Mesenchymal stem cell (in vitro differentiated cells and primary cell): ENCODE measurements around the gene LTBP2.

Experiments used
- DNase-seq: peaks from one replicate; pipeline ENCODE4 v3.0.0-alpha.2; 2013
- H2AFZ ChIP-seq: one replicate; pipeline ENCODE4 v1.6.1; 2013; ENCODE audit warnings: low read depth, mild to moderate bottlenecking, control low read depth, inconsistent platforms, low read length, moderate library complexity
- H2AK5ac ChIP-seq: 2 replicates; pipeline ENCODE4 v1.6.1; 2013; ENCODE audit warnings: low read length, moderate library complexity, mild to moderate bottlenecking, inconsistent platforms; ENCODE audit not compliant: severe bottlenecking
- H2BK120ac ChIP-seq: one replicate; pipeline ENCODE4 v1.6.1; 2013; ENCODE audit warnings: low read depth, mild to moderate bottlenecking, inconsistent platforms, low read length, moderate library complexity
- H2BK12ac ChIP-seq, 2 experiments: one replicate each; pipeline ENCODE4 v1.6.1; 2013; ENCODE audit warnings: inconsistent platforms in 2 of 2, low read length in 2 of 2, mild to moderate bottlenecking in 2 of 2, moderate library complexity in 2 of 2, control low read depth in 1 of 2
- H2BK15ac ChIP-seq: one replicate; pipeline ENCODE4 v1.6.1; 2013; ENCODE audit warnings: mild to moderate bottlenecking, low read depth, inconsistent platforms; ENCODE audit not compliant: poor library complexity, severe bottlenecking
- H2BK5ac ChIP-seq: 2 replicates; pipeline ENCODE4 v1.6.1; 2013; ENCODE audit warnings: low read depth, mild to moderate bottlenecking, low read length, control low read depth, inconsistent platforms; ENCODE audit not compliant: poor library complexity, severe bottlenecking
- H3K14ac ChIP-seq, 2 experiments: one replicate each; pipeline ENCODE4 v1.6.1; 2013; ENCODE audit warnings: inconsistent platforms in 2 of 2, low read length in 2 of 2, control low read depth in 1 of 2, mild to moderate bottlenecking in 1 of 2, moderate library complexity in 1 of 2
- H3K18ac ChIP-seq, 2 experiments: one replicate each; pipeline ENCODE4 v1.6.1; 2013; ENCODE audit warnings: inconsistent platforms in 2 of 2, low read length in 2 of 2, control low read depth in 1 of 2, low read depth in 1 of 2, mild to moderate bottlenecking in 1 of 2
- H3K23ac ChIP-seq, 2 experiments: one replicate each; pipeline ENCODE4 v1.6.1; 2013; ENCODE audit warnings: inconsistent platforms in 2 of 2, low read length in 2 of 2, mild to moderate bottlenecking in 2 of 2, moderate library complexity in 2 of 2, control low read depth in 1 of 2
- H3K27ac ChIP-seq: 2 replicates; pipeline ENCODE4 v1.5.1; 2013; ENCODE audit warnings: mild to moderate bottlenecking, moderate library complexity, low read length, control low read depth, inconsistent platforms; ENCODE audit not compliant: poor library complexity, severe bottlenecking
- H3K27me3 ChIP-seq, 2 experiments: 2 replicates each; pipeline versions ENCODE4 v1.6.1 to v1.7.0; 2013; ENCODE audit warnings: low read length in 2 of 2, mild to moderate bottlenecking in 2 of 2, moderate library complexity in 2 of 2, control low read depth in 1 of 2, inconsistent platforms in 1 of 2; ENCODE audit not compliant: control insufficient read depth in 1 of 2, insufficient read depth in 1 of 2
- H3K36me3 ChIP-seq, 2 experiments: 2 replicates each; pipeline versions ENCODE4 v1.6.1 to v1.7.0; 2013; ENCODE audit warnings: low read length in 2 of 2, control low read depth in 1 of 2, inconsistent platforms in 1 of 2, low read depth in 1 of 2, mild to moderate bottlenecking in 1 of 2; ENCODE audit not compliant: insufficient read depth in 2 of 2, control insufficient read depth in 1 of 2
- H3K4ac ChIP-seq, 2 experiments: one replicate each; pipeline ENCODE4 v1.6.1; 2013; ENCODE audit warnings: inconsistent platforms in 2 of 2, low read length in 2 of 2, mild to moderate bottlenecking in 2 of 2, moderate library complexity in 2 of 2, control low read depth in 1 of 2, low read depth in 1 of 2
- H3K4me1 ChIP-seq: 2 replicates; pipeline ENCODE4 v1.6.1; 2013; ENCODE audit warnings: low read depth, low read length, control low read depth; ENCODE audit not compliant: control insufficient read depth, insufficient read depth
- H3K4me2 ChIP-seq: 2 replicates; pipeline ENCODE4 v1.6.1; 2013; ENCODE audit warnings: low read length, mild to moderate bottlenecking, inconsistent platforms; ENCODE audit not compliant: poor library complexity, severe bottlenecking
- H3K4me3 ChIP-seq, 2 experiments: 2 replicates each; pipeline versions ENCODE4 v1.5.1 to v1.7.0; 2013; ENCODE audit warnings: low read length in 2 of 2, mild to moderate bottlenecking in 2 of 2, control low read depth in 1 of 2, low read depth in 1 of 2; ENCODE audit not compliant: insufficient read depth in 1 of 2
- H3K79me1 ChIP-seq: replicated peaks from 2 replicates; pipeline ENCODE4 v1.6.1; 2013; ENCODE audit warnings: mild to moderate bottlenecking, control low read depth, low read length, inconsistent platforms; ENCODE audit not compliant: poor library complexity, severe bottlenecking
- H3K9ac ChIP-seq: 2 replicates; pipeline ENCODE4 v1.7.0; 2013; ENCODE audit warnings: mild to moderate bottlenecking, low read length, moderate library complexity
- H3K9me3 ChIP-seq: 2 replicates; pipeline ENCODE4 v1.7.0; 2013; ENCODE audit warnings: mild to moderate bottlenecking, low read length; ENCODE audit not compliant: control insufficient read depth
- H4K8ac ChIP-seq: one replicate; pipeline ENCODE4 v1.6.1; 2013; ENCODE audit warnings: inconsistent platforms, mild to moderate bottlenecking, low read length, moderate library complexity
- H4K91ac ChIP-seq: one replicate; pipeline ENCODE4 v1.6.1; 2013; ENCODE audit warnings: mild to moderate bottlenecking, low read length, inconsistent platforms
- WGBS: methylation state at CpG from one replicate; pipeline ENCODE4 v1.1.7; 2013; ENCODE audit warnings: mixed read lengths; 5-methylcytosine and 5-hydroxymethylcytosine counted together

Gene LTBP2

DNA sequence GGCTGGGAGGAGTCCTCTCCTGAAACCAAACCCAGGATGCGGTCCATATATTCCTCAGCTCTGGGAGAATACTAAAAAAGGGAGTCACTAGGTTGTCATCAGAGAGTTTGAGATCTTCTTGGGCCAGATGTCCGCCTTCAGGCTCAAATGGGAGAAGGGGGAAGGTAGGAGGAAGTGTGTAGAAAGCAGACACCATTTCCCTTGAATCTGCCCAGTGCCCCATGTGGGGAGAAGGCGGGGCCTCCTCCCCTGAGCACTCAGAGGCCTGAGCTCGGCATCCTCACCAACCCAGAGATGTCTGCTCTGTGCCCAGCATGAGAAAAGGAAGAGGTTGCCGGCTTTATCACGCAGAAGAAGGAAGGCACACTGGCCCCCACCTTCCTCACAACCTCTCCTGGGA lies 37.3 kb downstream of the LTBP2 start:
- DNase-seq: no peak
- Histone ChIP-seq H2BK120ac (no peak overlapping the region), H3K4me3 (no peak overlapping the region), H4K91ac (no peak overlapping the region), H3K4me2 (no peak overlapping the region), H2AK5ac (peak overlapping the region; percentile 100), H4K8ac (peak overlapping the region; percentile 56), H3K9me3 (no peaks in the 10 kb centered on the region), H3K27me3 (no peaks in the 10 kb centered on the region), H3K9ac (no peak overlapping the region), H3K23ac (no peak overlapping the region), H2BK15ac (no peak overlapping the region), H3K27ac (peak overlapping the region; percentile 100), H3K4ac (peak overlapping the region in 1 of 2 experiments; percentile 26), H3K18ac (peak overlapping the region; percentile 17 to 58), H3K4me1 (peaks cover 56% of the 10 kb centered on the region), H2BK12ac (peak overlapping the region; percentile 6 to 75), H2AFZ (no peak overlapping the region), H2BK5ac (no peak overlapping the region), H3K79me1 (peaks cover 2% of the 10 kb centered on the region), H3K14ac (peak overlapping the region in 1 of 2 experiments; percentile 84), H3K36me3 (peaks cover 27 to 28% of the 10 kb centered on the region in 2 experiments)
- 77% methylated on average over 6 of the region's 6 CpGs for WGBS

- Histone ChIP-seq H3K18ac (peak overlapping the region; percentile 1 to 61), H3K4ac (peak overlapping the region in 1 of 2 experiments; percentile 40), H2BK5ac (no peak overlapping the region), H3K14ac (no peak overlapping the region), H2BK120ac (no peak overlapping the region), H4K8ac (no peak overlapping the region), H2BK15ac (no peak overlapping the region), H3K4me3 (no peak overlapping the region), H2AFZ (no peak overlapping the region), H3K27me3 (no peaks in the 10 kb centered on the region), H3K36me3 (peaks cover 22 to 24% of the 10 kb centered on the region in 2 experiments), H3K79me1 (peaks cover 2% of the 10 kb centered on the region), H3K9ac (no peak overlapping the region), H3K4me2 (no peak overlapping the region), H3K23ac (no peak overlapping the region), H4K91ac (peak overlapping the region; percentile 36), H3K4me1 (peaks cover 52% of the 10 kb centered on the region), H3K27ac (peak overlapping the region; percentile 100), H2BK12ac (peak overlapping the region in 1 of 2 experiments; percentile 75), H3K9me3 (no peaks in the 10 kb centered on the region), H2AK5ac (peak overlapping the region; percentile 100)
- WGBS: 94% methylated on average over 4 of the region's 4 CpGs
- DNase-seq: no peak
These were observed 38.0 kb downstream of the LTBP2 start for GRCh38 chr14:74574090-74574433.

GRCh38 chr14:74573421-74574089 lies 38.5 kb downstream of the LTBP2 start:
- no peaks in the 10 kb centered on the region for H3K9me3 ChIP-seq
- H3K79me1 ChIP-seq: peaks cover 2% of the 10 kb centered on the region
- H3K18ac ChIP-seq: peak overlapping the region; percentile 79 to 84
- H3K36me3 ChIP-seq: peaks cover 24 to 25% of the 10 kb centered on the region in 2 experiments
- H2AFZ ChIP-seq: peak overlapping the region; percentile 18
- H3K4me3 ChIP-seq: no peak overlapping the region
- H3K23ac ChIP-seq: no peak overlapping the region
- peak overlapping the region; percentile 69 for H2BK120ac ChIP-seq
- no peak overlapping the region for H2BK15ac ChIP-seq
- peak overlapping the region; percentile 84 for H4K8ac ChIP-seq
- no peak overlapping the region for H3K4me2 ChIP-seq
- peak overlapping the region; percentile 71 to 72 for H3K4ac ChIP-seq
- H3K9ac ChIP-seq: peak overlapping the region; percentile 81
- H3K27ac ChIP-seq: peak overlapping the region; percentile 100
- H2AK5ac ChIP-seq: peak overlapping the region; percentile 100
- peak overlapping the region in 1 of 2 experiments; percentile 92 for H3K14ac ChIP-seq
- H3K4me1 ChIP-seq: peaks cover 52% of the 10 kb centered on the region
- DNase-seq: no peak
- H4K91ac ChIP-seq: peak overlapping the region; percentile 91
- H3K27me3 ChIP-seq: no peaks in the 10 kb centered on the region
- H2BK5ac ChIP-seq: peak overlapping the region; percentile 94
- H2BK12ac ChIP-seq: peak overlapping the region; percentile 91 to 98
- 58% methylated on average over 13 of the region's 13 CpGs for WGBS

- Histone ChIP-seq H2AK5ac (peak overlapping the region; percentile 100), H3K4me2 (peak overlapping the region; percentile 36), H3K9me3 (no peaks in the 10 kb centered on the region), H2BK15ac (no peak overlapping the region), H3K36me3 (peaks cover 26 to 33% of the 10 kb centered on the region in 2 experiments), H3K27me3 (no peaks in the 10 kb centered on the region), H2BK120ac (peak overlapping the region; percentile 85), H4K91ac (peak overlapping the region; percentile 91), H3K4me1 (peaks cover 51% of the 10 kb centered on the region), H3K18ac (peak overlapping the region; percentile 84 to 97), H3K14ac (peak overlapping the region in 1 of 2 experiments; percentile 92), H3K4ac (peak overlapping the region; percentile 78 to 90), H2BK5ac (peak overlapping the region; percentile 94), H3K27ac (peak overlapping the region; percentile 100), H3K9ac (peak overlapping the region; percentile 81), H3K23ac (no peak overlapping the region), H3K4me3 (peak overlapping the region in 1 of 2 experiments; percentile 56), H2BK12ac (peak overlapping the region; percentile 91 to 98), H4K8ac (peak overlapping the region; percentile 85), H3K79me1 (peaks cover 2% of the 10 kb centered on the region), H2AFZ (no peak overlapping the region)
- peak; percentile 69 for DNase-seq
- WGBS: 63% methylated on average over 15 of the region's 15 CpGs
These were observed 39.2 kb downstream of the LTBP2 start for GRCh38 chr14:74572726-74573301.
